Measurements from ENCODE around the gene SKOR1.

Gene SKOR1

DNA sequence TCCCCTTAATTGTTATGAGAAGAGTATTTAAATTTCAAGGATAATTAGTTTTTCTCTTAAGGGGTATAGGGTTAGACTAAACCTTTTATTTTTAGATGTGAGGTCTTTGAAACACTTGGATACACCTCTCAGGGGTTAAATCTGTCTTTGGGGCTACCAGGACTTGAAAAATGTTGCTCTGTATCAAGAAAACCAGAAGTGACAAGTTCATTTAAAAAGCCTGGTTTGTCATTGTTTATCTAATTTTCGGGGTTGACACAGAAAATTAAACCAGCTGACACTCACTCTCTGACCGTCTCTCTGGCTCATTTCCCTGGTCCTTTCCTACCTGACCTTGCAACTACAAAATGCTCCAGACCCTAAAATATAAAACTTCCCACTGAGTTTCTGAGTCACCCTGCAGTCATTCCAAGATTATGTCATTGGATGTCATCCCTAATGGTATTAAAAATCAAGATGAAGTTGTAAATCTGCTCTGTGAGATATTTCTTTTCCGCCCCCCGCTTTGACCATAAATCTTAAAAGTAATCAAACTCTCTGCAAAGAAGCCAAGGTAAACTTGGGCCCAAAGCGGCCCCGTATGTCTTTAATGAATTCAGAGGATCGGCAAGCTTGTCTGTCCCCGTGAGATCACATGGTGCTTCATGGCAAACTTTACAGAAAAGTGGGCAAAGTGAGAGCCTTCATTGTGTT, 32.9 kb upstream of the SKOR1 start:
- DNase-seq = no peak
- in situ Hi-C loops (cut with HindIII; ENCODE audit: low pct_ligation_motif_present, low pct_unique_long_range_greater_than_20kb, low sequenced_read_pairs) = no loop called here

DNA sequence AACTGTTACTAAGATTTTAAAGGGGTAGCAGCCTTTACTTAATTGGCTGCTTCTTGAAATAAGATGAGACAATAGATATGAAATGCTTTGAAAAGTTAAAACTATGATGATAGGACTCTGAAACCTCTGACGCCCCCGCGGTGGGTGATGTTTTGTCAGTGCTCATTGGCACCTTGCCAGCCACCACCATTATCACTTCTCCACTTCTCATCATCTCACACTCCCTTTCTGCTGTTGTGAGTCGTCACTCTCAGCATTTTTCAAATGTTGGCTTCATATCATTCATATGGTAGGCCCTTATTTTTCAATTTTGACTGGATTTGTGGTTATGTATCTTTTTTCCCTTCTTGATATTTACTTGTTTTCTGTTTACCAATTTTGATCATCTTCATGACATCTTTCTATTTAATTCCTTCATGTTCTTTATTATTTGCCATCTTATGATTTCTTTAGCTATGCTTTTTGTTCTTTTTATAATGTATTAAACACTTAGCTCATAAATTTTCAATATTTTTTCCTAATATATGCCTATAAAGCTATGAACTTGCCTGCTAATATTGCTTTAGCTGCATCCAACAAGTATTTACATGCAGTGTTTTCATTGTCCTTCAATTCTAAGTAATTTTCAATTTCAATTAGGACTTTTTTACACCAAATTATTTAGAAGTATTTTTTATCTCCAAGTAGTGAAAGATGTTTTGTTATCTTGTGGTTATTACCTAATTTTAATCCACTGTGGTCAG, 30.3 kb upstream of the SKOR1 start:
- in situ Hi-C loops (cut with HindIII; ENCODE audit: low pct_ligation_motif_present, low pct_unique_long_range_greater_than_20kb, low sequenced_read_pairs) = no loop called here
- DNase-seq = no peak

DNA sequence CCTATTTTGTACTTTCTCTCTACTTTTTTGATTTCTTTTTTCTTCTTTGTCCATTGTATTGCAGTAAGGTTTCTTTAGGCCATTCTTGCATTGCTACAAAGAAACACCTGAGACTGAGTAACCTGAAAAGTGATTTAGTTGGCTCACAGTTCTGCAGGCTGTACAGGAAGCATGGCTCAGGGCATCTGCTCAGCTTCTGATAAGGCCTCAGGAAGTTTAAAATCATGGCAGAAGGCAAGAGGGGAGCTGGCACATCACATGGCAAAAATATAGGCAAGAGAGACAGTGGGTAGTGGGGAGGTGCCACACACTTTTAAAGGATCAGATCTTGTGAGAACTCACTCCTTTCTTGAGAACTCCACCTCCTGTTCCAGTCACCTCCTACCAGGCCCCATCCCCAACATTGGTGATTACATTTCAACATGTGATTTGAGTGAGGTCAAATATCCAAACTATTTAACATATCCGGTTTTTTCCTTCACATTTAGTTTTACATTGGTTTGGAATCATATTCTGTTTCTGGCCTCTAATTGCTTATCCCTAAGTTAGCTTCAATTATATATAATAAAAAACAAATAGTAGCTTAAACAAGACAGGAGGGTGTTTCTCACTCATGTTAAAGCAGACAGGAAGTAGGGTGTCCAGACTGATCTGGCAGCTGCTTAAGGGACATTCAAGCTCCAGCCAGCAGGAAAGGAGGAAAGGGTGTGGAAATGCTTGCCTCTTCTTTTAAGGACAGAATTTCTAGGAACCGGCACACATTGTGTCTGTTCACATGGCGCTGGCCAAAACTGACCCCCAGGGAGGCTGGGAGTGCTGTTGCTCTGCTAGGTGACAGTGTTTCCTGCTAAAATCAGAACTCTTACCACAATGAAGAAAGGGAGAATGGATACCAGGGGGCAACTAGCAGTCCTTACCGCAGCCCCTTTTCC, 28.8 kb upstream of the SKOR1 start:
- in situ Hi-C loops (cut with HindIII; ENCODE audit: low pct_ligation_motif_present, low pct_unique_long_range_greater_than_20kb, low sequenced_read_pairs) = no loop called here
- DNase-seq = no peak

DNA sequence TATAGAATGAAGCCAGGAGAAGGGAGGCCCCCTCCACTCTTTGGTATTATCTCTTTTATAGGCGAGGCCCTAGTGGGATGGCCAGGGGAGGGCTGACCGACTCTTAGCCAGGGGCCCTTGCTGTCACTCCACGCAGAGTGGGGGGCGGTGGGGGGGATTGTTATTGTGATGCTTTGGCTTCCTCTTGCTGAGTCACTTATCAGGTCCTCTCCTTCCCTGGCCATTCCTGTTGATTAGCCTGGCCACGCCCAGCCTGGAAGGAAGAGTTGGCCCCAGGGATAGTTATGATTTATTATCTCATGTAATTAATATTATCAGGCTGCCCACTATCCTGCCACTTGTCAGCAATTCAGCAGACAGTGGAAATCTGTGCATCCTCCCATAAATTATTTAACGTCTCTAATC, 25.5 kb upstream of the SKOR1 start:
- DNase-seq = no peak
- in situ Hi-C loops (cut with HindIII; ENCODE audit: low pct_ligation_motif_present, low pct_unique_long_range_greater_than_20kb, low sequenced_read_pairs) = no loop called here

DNA sequence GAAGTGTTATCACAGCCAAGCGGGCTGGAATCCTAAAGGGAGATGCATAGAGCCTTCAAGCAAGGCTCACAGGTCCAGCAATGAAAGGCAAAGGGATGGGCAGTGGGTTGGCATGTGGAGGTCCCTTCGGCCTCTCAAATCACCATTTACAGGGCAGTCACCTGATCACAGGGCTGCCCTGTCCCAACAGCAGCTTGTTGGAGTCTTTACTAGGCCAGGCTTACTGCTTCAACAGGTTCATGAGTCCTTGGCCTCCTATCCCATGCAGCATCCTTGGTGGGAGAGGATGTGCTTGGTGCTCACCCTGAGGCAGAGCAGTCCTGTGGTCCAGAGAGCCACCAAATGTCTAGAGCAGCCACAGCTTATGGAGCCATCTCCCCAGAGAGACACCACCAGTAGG, 24.2 kb upstream of the SKOR1 start:
- no peak for DNase-seq
- in situ Hi-C loops (cut with HindIII; ENCODE audit: low pct_ligation_motif_present, low pct_unique_long_range_greater_than_20kb, low sequenced_read_pairs) = no loop called here

DNA sequence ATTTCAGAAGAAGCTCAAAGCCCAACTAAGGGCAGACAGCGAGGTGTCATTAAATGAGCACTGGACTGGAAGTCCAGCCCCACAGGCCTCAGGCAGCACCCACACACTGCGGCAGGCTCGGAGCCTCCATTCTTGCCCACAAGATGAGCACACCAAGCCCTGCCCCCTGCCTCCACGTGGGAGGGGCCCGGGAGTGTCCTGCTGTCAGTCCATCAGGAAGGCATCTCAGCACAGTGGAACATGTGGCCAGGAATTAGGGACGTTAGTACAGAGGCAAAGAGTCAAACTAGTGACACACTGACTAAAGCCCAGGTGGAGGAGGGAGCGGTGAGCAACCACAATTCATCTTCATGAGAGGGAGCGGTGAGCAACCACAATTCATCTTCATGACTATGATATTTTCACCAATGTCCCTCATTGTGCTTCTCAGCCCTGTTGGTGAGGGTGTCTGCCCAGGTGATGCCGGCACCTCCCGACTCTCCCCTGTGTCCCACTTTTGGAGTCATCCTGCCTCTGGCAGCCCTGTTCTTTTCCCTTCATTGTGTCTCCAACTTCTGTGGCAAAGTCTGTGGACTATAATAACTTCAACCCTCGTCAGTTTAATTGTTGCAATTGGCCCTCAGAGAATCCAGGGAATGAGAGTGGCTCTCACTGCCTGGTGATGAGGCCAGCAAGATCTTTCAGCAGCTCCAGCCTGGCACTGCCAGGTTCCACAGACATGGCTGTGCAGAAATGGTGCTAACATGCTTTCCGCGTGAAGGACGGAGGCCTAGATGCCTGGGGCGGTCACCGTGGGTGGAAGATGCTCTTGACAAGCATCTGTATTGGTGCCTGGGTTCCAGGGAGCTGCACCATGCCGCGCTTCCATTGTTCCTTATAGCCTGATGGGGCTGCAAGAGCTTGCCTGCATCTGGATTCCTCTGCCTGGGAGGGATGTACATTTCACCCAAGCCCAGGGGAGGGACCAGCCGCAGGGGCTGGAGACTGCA, 23.1 kb upstream of the SKOR1 start:
- in situ Hi-C loops (cut with HindIII; ENCODE audit: low pct_ligation_motif_present, low pct_unique_long_range_greater_than_20kb, low sequenced_read_pairs) = no loop called here

DNA sequence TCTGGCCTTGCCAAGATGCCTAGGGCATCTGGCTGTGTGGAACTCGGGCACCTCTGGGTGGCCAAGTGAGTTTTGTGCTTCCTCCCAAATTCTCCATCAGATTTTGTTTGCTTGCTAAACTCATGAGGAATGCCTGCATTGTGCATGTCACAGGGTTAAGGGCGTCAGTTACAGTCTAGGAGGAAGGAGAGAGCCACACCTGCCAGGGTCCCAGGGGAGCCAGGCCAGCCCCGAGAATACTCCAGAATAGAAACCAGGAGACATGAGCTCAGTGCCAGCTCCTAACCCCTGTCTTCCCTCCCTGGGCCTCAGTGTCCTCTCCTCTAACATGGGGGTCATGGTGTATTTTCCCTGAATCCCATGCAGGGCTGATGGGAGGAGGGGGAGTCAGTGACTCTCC, 22.0 kb upstream of the SKOR1 start:
- DNase-seq = no peak
- in situ Hi-C loops (cut with HindIII; ENCODE audit: low pct_ligation_motif_present, low pct_unique_long_range_greater_than_20kb, low sequenced_read_pairs) = no loop called here

More for the DNA sequence above, 23.1 kb upstream of the SKOR1 start:
- no peak for DNase-seq

DNA sequence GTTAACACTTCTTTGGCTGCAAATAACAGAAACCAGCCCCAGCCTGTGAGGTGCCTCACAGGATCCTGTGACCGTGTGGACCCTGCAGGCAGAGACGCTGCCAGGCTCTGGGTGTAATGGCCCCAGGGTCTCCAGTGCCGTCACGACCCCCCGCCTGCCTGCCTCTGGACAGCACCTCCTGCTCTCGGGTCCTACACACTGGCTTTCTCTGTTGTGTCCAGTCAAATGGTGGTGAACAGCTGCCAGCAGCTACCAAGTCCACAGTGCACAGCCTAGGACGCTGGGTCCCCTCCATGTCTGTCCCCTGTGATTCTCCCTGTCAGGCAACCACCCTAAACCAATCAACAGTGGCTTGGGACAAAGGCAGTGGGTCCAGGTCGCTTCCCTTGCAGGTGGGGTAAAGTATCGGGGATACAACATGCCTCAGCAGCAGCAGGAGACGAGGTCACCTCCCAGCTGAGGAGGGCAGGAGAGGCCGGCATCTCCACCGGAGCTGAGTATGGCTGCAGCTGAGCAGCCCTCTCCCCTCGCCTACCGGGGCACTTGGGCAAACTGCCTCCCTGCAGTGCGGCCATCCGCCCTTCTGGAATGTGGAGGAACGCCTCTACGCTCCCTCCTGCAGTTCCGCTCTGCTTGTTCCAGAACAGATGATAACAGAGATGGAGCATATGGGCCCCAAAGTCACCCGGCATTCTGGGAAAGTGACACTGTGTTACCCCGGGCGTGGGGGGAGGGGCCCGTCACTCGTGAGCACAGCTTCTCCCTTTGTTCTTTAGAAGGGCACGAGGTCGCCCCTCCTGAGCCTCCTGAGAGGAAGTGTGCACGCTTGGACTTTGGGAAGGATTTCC, 21.1 kb upstream of the SKOR1 start:
- no peak for DNase-seq
- in situ Hi-C loops (cut with HindIII; ENCODE audit: low pct_ligation_motif_present, low pct_unique_long_range_greater_than_20kb, low sequenced_read_pairs) = no loop called here

DNA sequence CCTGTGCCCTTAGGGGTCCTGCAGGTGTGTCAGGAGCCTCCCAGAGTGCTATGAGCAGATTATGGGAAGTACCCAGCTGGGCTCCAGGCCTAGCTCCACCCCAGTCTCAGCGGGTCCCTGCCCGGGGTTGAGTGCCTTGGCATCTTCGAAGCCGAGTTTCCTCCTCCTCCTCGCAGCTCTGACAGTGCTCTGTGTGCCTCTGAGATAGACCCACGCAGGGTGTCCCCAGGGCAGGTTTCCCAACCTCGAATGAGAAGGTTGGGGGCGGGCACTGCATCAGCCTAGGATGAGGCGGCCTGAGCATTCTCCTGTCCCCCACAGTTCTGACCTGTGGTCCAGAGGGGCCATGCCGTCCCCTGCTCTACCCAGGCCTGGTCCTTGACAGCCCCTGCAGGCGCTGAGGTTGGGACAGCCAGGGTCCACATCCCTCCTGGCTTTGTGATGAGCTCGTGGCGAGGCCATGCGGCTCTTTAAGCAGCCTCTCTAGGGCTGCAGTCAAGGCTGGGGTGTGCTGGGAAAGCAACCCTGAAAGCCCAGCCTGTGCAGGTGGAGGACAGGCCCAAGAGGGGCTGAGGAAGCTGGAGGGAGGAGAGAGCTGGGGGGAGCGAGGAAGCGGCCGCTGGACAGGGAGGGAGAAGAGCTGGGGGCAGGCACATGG, 20.2 kb upstream of the SKOR1 start:
- in situ Hi-C loops (cut with HindIII; ENCODE audit: low pct_ligation_motif_present, low pct_unique_long_range_greater_than_20kb, low sequenced_read_pairs) = no loop called here

DNA sequence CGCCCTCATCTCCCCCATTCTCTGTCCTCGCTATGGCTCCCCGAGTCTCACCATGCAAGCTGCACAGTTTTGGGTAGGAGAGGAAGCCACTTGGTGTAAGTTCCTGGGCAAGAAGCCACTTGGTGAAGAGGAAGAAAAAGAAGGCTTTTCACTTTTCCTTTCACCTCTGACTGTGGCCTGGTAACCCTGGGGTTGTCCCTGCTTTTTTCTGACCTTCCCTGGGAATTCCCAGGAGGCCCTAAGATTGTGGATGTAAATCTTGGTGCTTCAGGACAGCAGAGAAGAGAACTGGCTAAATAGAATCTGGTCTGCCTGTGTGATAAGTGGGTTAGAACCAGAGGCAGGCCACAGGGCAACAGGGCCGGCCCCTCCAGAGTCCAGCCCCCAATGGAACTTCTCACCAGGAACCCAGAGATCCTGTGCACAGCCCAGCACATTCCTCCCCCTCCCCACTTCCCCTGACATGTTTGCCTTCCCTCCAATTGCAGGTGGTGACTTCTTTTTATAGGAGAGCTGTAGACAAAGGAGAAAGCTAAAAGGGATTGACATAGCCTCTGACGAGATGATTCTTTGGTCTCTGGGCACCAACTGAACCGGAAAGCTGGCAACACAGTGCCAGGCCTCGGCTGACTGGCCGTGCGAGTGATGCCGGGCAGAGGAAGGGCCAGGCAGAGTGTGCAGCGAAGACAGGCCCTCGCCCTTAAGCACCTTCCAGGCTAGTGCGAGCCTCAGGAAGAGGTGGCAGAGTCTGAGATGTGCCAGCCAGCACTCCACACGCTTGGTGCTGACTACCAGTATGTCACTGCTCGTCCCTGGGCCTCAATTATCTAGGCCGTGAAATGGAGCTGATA, 19.4 kb upstream of the SKOR1 start:
- in situ Hi-C loops (cut with HindIII; ENCODE audit: low pct_ligation_motif_present, low pct_unique_long_range_greater_than_20kb, low sequenced_read_pairs) = no loop called here
- no peak for DNase-seq

More for the DNA sequence above, 20.2 kb upstream of the SKOR1 start:
- DNase-seq = no peak

DNA sequence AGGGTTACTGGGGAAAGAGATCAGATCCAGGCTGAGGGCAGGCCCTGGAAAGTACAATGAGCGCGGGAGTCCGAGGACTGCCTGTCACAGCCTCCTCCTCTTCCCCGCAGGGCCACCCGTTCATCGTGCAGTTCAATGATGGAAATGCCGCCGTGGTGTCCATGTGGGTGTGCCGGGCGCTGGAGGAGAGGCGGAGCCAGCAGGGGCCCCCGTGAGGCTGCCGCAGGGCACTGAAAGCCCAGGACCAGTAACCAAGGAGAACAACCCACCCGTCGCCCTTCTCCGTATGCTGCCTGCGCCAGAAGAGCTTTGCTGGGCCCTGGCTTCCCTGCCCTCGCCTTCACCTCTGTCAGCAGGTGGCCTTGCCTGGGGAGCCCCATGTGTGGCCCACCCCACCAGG, 18.8 kb upstream of the SKOR1 start:
- DNase-seq = no peak
- in situ Hi-C loops (cut with HindIII; ENCODE audit: low pct_ligation_motif_present, low pct_unique_long_range_greater_than_20kb, low sequenced_read_pairs) = no loop called here

DNA sequence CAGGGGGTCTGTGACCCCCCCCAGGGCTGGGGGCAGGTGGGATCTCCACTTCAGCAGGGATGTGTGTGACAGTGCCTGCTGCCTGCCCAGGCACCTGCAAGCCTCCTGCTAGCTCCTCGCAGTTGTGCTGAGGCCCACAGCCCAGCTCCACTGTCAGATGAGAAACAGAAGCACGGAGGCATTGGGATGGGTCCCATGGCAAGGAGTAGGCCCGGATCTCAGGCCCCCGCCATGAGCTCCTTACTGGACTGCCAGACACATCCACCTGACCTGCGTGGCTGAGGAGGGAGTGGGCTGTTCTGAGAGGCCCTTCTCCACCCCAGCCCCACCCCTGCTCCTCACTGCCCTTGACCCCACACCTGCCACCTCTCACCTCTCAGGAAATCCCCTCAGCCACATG, 18.2 kb upstream of the SKOR1 start:
- in situ Hi-C loops (cut with HindIII; ENCODE audit: low pct_ligation_motif_present, low pct_unique_long_range_greater_than_20kb, low sequenced_read_pairs) = no loop called here
- no peak for DNase-seq

DNA sequence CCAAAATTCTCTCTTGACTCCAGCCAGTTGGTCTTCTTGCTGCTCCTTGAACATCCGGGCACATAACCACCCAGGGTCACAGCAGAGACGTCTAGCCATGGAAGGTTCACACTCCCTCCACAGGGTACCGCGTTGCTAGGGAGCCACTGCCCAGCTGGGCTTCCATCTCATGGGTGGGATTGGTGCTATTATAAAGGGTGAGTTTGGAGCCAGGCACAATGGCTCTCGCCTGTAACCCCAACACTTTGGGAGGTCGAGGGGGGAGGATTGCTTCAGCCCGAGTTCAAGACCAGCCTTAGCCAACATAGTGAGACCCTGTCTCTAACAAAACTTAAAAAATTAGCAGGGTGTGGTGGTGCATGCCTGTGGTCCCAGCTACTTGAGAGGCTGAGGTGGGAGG, 17.5 kb upstream of the SKOR1 start:
- in situ Hi-C loops (cut with HindIII; ENCODE audit: low pct_ligation_motif_present, low pct_unique_long_range_greater_than_20kb, low sequenced_read_pairs) = no loop called here

DNA sequence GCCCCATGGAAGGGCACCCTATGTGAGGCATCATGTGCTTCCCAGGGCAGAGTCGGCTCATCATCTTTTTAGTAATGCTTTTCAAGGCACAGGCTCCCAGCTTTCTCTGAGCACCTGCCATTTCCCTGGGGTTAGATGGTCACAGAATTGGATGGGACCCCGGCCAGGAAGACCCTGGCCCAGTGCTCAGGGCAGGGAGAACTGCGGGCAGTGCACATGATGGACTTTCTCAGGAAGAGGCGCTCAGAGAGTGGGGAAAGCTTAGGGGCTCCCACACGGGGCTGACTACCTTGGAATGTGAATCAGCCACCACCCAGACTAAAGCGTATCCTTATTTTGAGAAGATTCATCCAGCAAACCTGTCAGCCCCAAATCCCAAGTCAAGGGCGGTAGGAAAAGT, 16.5 kb upstream of the SKOR1 start:
- in situ Hi-C loops (cut with HindIII; ENCODE audit: low pct_ligation_motif_present, low pct_unique_long_range_greater_than_20kb, low sequenced_read_pairs) = no loop called here
- DNase-seq = no peak

More for the DNA sequence above, 17.5 kb upstream of the SKOR1 start:
- no peak for DNase-seq

DNA sequence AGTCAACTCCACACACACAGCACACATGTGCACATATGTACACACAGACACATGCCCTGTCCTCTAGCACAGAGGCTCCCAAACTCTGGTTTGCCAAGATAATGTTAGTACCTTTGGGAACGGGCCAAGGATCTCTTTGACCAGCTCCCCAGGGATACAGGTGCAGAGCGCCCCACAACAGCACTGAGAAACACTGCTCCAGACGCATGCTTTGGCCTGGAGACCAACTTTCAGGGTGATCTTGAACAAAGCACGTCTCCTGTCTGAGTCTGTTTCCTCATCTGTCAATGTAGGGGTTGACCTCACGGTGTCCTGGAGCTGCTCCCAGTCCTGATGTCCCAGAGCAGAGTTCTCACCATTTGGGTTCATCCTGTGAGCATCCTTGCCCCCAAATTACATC, 15.9 kb upstream of the SKOR1 start:
- in situ Hi-C loops (cut with HindIII; ENCODE audit: low pct_ligation_motif_present, low pct_unique_long_range_greater_than_20kb, low sequenced_read_pairs) = no loop called here

DNA sequence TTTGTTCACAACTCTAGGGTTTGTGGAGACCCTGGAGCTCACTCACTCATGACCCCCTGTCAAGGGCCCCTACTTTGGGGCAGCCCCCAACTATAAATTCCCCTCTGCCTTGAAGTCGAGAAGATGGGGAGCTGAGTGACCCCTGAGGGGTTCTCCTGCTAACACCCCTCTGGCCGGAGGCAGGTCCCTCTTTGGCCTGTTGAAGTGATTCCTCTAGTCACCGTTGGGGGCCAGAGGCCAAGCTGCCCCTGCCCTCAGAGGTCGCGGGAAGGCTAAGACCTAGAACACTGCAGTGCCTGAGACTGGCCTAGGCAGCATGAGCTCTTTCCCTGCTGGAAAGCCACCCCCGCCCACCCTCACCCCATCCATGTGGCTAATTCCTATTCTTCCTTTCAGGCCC, 15.4 kb upstream of the SKOR1 start:
- in situ Hi-C loops (cut with HindIII; ENCODE audit: low pct_ligation_motif_present, low pct_unique_long_range_greater_than_20kb, low sequenced_read_pairs) = no loop called here
- DNase-seq = no peak

More for the DNA sequence above, 15.9 kb upstream of the SKOR1 start:
- DNase-seq = no peak

Measured in ACHN (cell line).